HL-60 (cell line): ENCODE data around the gene SLC6A11.

Experiments used
- CTCF ChIP-seq: IDR thresholded peaks from one replicate; pipeline ENCODE4 v1.5.1; 2011; ENCODE audit warnings: low read length, control low read depth, inconsistent platforms; ENCODE audit not compliant: insufficient read depth
- GABPA ChIP-seq: IDR thresholded peaks from 2 replicates; pipeline ENCODE4 v1.6.1; 2012; ENCODE audit warnings: low read depth
- POLR2AphosphoS5 ChIP-seq: IDR thresholded peaks from 2 replicates; pipeline ENCODE4 v1.6.1; 2012; ENCODE audit warnings: low read depth
- REST ChIP-seq: IDR thresholded peaks from 2 replicates; pipeline ENCODE4 v1.6.1; 2012; ENCODE audit warnings: low read depth; ENCODE audit not compliant: insufficient replicate concordance
- SPI1 ChIP-seq: IDR thresholded peaks from 2 replicates; pipeline ENCODE4 v1.6.1; 2012; ENCODE audit warnings: low read depth, mild to moderate bottlenecking, borderline replicate concordance

GRCh38 chr3:10798600-10799367, 17.2 kb upstream of the SLC6A11 start:
- TF ChIP-seq POLR2AphosphoS5 = no peak
- no peak for TF ChIP-seq CTCF
- no peak for TF ChIP-seq REST
- TF ChIP-seq GABPA = no peak
- TF ChIP-seq SPI1 = no peak
